GM21515 (cell line): Measurements from ENCODE around the gene NSG1.

Source experiments
- ATAC-seq: cut with Tn5 transposase; IDR thresholded peaks from one replicate; pipeline ENCODE4 v1.9.1; 2021; ENCODE audit not compliant: unreplicated experiment

NSG1 gene

GRCh38 chr4:4368809-4369580 is 17.9 kb upstream of the NSG1 start:
- no peak for ATAC-seq

GRCh38 chr4:4374388-4375098 is 12.4 kb upstream of the NSG1 start:
- no peak for ATAC-seq

GRCh38 chr4:4376074-4376473 is 10.8 kb upstream of the NSG1 start:
- no peak for ATAC-seq

GRCh38 chr4:4377191-4377590 is 9.7 kb upstream of the NSG1 start:
- ATAC-seq, result no peak

GRCh38 chr4:4377732-4378460 is 9.0 kb upstream of the NSG1 start:
- no peak for ATAC-seq

GRCh38 chr4:4379540-4380087 is 7.3 kb upstream of the NSG1 start:
- ATAC-seq, result no peak

- no peak for ATAC-seq
Observed at GRCh38 chr4:4383085-4383484, 3.8 kb upstream of the NSG1 start.

- ATAC-seq, result no peak
Observed at GRCh38 chr4:4384837-4385236, 2.1 kb upstream of the NSG1 start.

- ATAC-seq, result no peak
Observed at GRCh38 chr4:4385729-4386295, 1.1 kb upstream of the NSG1 start.

- ATAC-seq, result no peak
Observed at GRCh38 chr4:4386296-4386735, 586 bp upstream of the NSG1 start.

GRCh38 chr4:4387531-4388310 is 819 bp downstream of the NSG1 start:
- ATAC-seq, result no peak

- no peak for ATAC-seq
Observed at GRCh38 chr4:4388311-4388790, 1.4 kb downstream of the NSG1 start.

- no peak for ATAC-seq
Observed at GRCh38 chr4:4388836-4389575, 2.1 kb downstream of the NSG1 start.

GRCh38 chr4:4390046-4390445 is 3.1 kb downstream of the NSG1 start:
- no peak for ATAC-seq

GRCh38 chr4:4390515-4391240 is 3.8 kb downstream of the NSG1 start:
- no peak for ATAC-seq

- no peak for ATAC-seq
Observed at GRCh38 chr4:4391866-4392265, 5.0 kb downstream of the NSG1 start.

- no peak for ATAC-seq
Observed at GRCh38 chr4:4392501-4393183, 5.7 kb downstream of the NSG1 start.

GRCh38 chr4:4394644-4395043 is 7.7 kb downstream of the NSG1 start:
- no peak for ATAC-seq
